Measurements from ENCODE around the gene EFCAB11.
"Not testable (repeated sequence)": the region's sequence is repeated elsewhere in the genome, so short reads cannot be mapped to it uniquely, and the experiment has no call there.

EFCAB11 gene

GRCh38 chr14:89915114-89915878 lies 39.2 kb downstream of the EFCAB11 start:
- FAIRE-seq, result peak; percentile 85
- DNase-seq (ENCODE audit: extremely low spot score, insufficient read length, low read depth), result peak; percentile 29

- FAIRE-seq (no peak), DNase-seq (ENCODE audit: extremely low spot score, insufficient read length, low read depth) (no peak)
Measured at GRCh38 chr14:89912667-89913211, 41.8 kb downstream of the EFCAB11 start.

GRCh38 chr14:89912221-89912620 lies 42.3 kb downstream of the EFCAB11 start:
- DNase-seq (ENCODE audit: extremely low spot score, insufficient read length, low read depth), result no peak
- FAIRE-seq, result no peak

GRCh38 chr14:89911010-89911919 lies 43.3 kb downstream of the EFCAB11 start:
- no peak for FAIRE-seq
- DNase-seq (ENCODE audit: extremely low spot score, insufficient read length, low read depth), result no peak

GRCh38 chr14:89910691-89911009 lies 43.9 kb downstream of the EFCAB11 start:
- DNase-seq (ENCODE audit: extremely low spot score, insufficient read length, low read depth) (no peak), FAIRE-seq (no peak)

- no peak for FAIRE-seq
- DNase-seq (ENCODE audit: extremely low spot score, insufficient read length, low read depth), result no peak
Measured at GRCh38 chr14:89909586-89909985, 44.9 kb downstream of the EFCAB11 start.

- FAIRE-seq (no peak), DNase-seq (ENCODE audit: extremely low spot score, insufficient read length, low read depth) (no peak)
Measured at GRCh38 chr14:89908712-89909450, 45.6 kb downstream of the EFCAB11 start.

- FAIRE-seq (no peak), DNase-seq (ENCODE audit: extremely low spot score, insufficient read length, low read depth) (no peak)
Measured at GRCh38 chr14:89907655-89908054, 46.9 kb downstream of the EFCAB11 start.

- DNase-seq (ENCODE audit: extremely low spot score, insufficient read length, low read depth) (no peak), FAIRE-seq (no peak)
Measured at GRCh38 chr14:89906000-89906399, 48.5 kb downstream of the EFCAB11 start.

- FAIRE-seq (no peak), DNase-seq (ENCODE audit: extremely low spot score, insufficient read length, low read depth) (no peak)
Measured at GRCh38 chr14:89903340-89903952, 51.1 kb downstream of the EFCAB11 start.

GRCh38 chr14:89902881-89903280 lies 51.6 kb downstream of the EFCAB11 start:
- FAIRE-seq, result no peak
- no peak for DNase-seq (ENCODE audit: extremely low spot score, insufficient read length, low read depth)

GRCh38 chr14:89900802-89901201 lies 53.7 kb downstream of the EFCAB11 start:
- no peak for FAIRE-seq
- no peak for DNase-seq (ENCODE audit: extremely low spot score, insufficient read length, low read depth)

GRCh38 chr14:89899917-89900663 lies 54.4 kb downstream of the EFCAB11 start:
- DNase-seq (ENCODE audit: extremely low spot score, insufficient read length, low read depth), result no peak
- FAIRE-seq, result peak; percentile 31

- DNase-seq (ENCODE audit: extremely low spot score, insufficient read length, low read depth) (no peak), FAIRE-seq (no peak)
Measured at GRCh38 chr14:89899291-89899690, 55.2 kb downstream of the EFCAB11 start.

GRCh38 chr14:89893388-89893787 lies 61.1 kb downstream of the EFCAB11 start:
- not testable (repeated sequence) for FAIRE-seq; DNase-seq (ENCODE audit: extremely low spot score, insufficient read length, low read depth)

GRCh38 chr14:89892953-89893352 lies 61.6 kb downstream of the EFCAB11 start:
- FAIRE-seq (no peak), DNase-seq (ENCODE audit: extremely low spot score, insufficient read length, low read depth) (no peak)

- FAIRE-seq; DNase-seq (ENCODE audit: extremely low spot score, insufficient read length, low read depth): not testable (repeated sequence)
Measured at GRCh38 chr14:89891721-89892120, 62.8 kb downstream of the EFCAB11 start.

GRCh38 chr14:89891055-89891454 lies 63.5 kb downstream of the EFCAB11 start:
- DNase-seq (ENCODE audit: extremely low spot score, insufficient read length, low read depth), result no peak
- no peak for FAIRE-seq

GRCh38 chr14:89890589-89890988 lies 63.9 kb downstream of the EFCAB11 start:
- FAIRE-seq (no peak), DNase-seq (ENCODE audit: extremely low spot score, insufficient read length, low read depth) (no peak)

All from GM18507 (cell line).